A549 treated with ZK216348 at 1 μM for 4 hours (cell line): ENCODE measurements around the gene TIMM13. TPM values are rescaled to one million over a fixed set of nuclear protein-coding genes. Genes with fewer than 3 reads are reported as not detected.

Source experiments
- total RNA-seq: library from RNA; stranded (reverse); fragments of 200-300 nt; extraction: Qiagen RNA extraction; gene quantifications from 5 replicates; pipeline ENCODE4 v1.2.3, GENCODE V29; 2022; ENCODE audit warnings: low read depth

The TIMM13 gene
- total RNA-seq, result 48.7 to 125 TPM (median 112 TPM) in 5 replicates

DNA sequence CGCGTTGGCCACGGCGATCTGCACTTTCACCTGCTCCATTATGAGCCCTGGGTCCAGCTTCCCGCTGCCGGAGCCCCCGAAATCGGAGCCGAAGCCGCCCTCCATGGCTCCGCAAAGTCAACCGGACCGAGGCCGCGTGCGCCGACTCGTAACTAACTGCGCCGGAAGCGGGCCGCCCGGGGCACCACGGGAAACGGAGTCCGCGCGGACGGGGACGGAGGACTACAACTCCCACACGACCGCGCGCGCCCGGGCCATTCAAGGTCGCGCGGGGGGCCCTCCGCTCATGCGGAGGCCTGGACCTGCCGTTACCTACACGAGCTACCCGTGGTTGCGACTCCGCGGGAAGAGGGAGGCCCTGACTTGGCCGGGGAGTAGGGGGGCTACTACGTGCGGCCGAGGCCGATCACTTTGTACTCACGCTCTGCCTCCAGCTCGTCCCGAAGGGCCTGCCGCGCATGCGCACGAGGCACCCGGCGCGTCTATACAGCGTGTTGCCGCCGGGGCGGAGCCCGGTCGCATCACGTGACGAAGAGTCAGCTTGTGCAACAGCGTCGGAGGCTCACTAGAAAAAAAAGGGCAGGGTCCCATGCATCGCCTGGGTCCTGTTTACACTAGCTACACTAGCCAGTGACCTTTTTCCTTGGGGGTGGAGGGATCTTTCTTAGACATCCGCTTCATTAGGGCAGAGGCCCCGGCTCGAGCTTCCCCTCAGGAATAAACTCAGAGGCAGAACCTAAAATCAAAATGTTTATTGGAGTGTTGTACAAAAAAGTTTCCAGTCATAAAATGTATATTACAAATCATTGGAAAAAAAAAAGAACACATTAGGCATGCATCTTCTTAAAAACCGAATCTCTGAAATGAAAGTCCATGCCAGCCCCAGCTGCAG, at the start of gene TIMM13:
Gene TIMM13 (minus strand): TSS at position 158 of the 892 bp plus-strand sequence. CDS start 53 bp downstream, at position 105.

GRCh38 chr19:2475702-2476450, 48.5 kb upstream of the TIMM13 start, which contains the start of gene GADD45B:
Gene GADD45B (plus strand): TSS chr19:2476127. CDS start chr19:2476359, 232 bp downstream.

Other genes starting within 250 kb of the TIMM13 start
- gene PLEKHJ1, start 191.3 kb downstream of the TIMM13 start, total RNA-seq, result 30.0 to 62.7 TPM (median 56.1 TPM) in 5 replicates
- 55.3 to 77.1 TPM (median 72.5 TPM) in 5 replicates for gene SF3A2, start 190.8 kb downstream of the TIMM13 start, total RNA-seq
- gene AMH, start 178.3 kb downstream of the TIMM13 start, total RNA-seq, result 5.3 to 22.3 TPM (median 16.9 TPM) in 5 replicates
- gene JSRP1, start 171.2 kb downstream of the TIMM13 start, total RNA-seq, result 0.49 to 1.8 TPM (median 0.87 TPM) in 4 of 5 replicates, not detected in the other
- gene PEAK3, start 145.4 kb downstream of the TIMM13 start, total RNA-seq, result 0.07 TPM in 1 of 5 replicates, not detected in the others
- gene LINGO3, start 119.4 kb downstream of the TIMM13 start, total RNA-seq, result not detected in 5 replicates
- gene LSM7, start 99.0 kb downstream of the TIMM13 start, total RNA-seq, result 135 to 172 TPM (median 154 TPM) in 5 replicates
- gene SPPL2B, start 98.9 kb downstream of the TIMM13 start, total RNA-seq, result 8.3 to 27.9 TPM (median 21.2 TPM) in 5 replicates
- gene TMPRSS9, start 67.3 kb downstream of the TIMM13 start, total RNA-seq, result 0.04 TPM in 1 of 5 replicates, not detected in the others
- 51.1 to 89.2 TPM (median 88.5 TPM) in 5 replicates for gene LMNB2, start 29.4 kb upstream of the TIMM13 start, total RNA-seq
- 70.8 to 82.8 TPM (median 78.0 TPM) in 5 replicates for gene GADD45B, start 48.5 kb upstream of the TIMM13 start, total RNA-seq